Measurements from ENCODE around the gene PA2G4. TPM values are rescaled to one million over a fixed set of nuclear protein-coding genes. Genes with fewer than 3 reads are reported as not detected.

PA2G4 gene
- total and polyA plus RNA-seq, 2 of the 4 experiments (the other 2 are of a cell fraction): 158 to 198 TPM

DNA sequence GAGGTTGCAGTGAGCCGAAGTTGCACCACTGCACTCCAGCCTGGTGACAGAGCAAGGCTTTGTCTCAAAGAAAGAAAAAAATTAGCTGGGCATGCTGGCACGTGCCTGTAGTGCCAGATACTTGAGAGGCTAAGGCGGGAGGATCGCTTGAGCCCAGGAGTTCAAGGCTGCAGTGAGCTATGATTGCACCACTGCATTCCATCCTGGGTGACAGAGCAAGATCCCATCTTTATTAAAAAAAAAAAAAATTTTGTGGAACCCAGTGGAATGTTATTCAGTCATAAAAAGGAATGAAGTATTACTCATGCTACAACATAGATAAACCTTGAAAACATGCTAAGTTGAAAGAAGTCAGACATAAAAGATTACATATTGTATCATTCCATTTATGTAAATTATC, 32.7 kb upstream of the PA2G4 start:
- in situ Hi-C loops (cut with MboI; ENCODE audit: low sequenced_read_pairs): no loop called here
- H3K18ac ChIP-seq (ENCODE audit: low read depth, low read length): no peak overlapping the region
- no peak overlapping the region for H3K9ac ChIP-seq (ENCODE audit: low read depth, low read length)
- H2BK20ac ChIP-seq (ENCODE audit: low read depth, low read length): no peak overlapping the region
- H3K4me2 ChIP-seq (ENCODE audit: low read depth, low read length): no peak overlapping the region
- peak overlapping the region; percentile 39 for H2BK5ac ChIP-seq (ENCODE audit: low read depth, low read length, poor library complexity, severe bottlenecking)
- H2AK5ac ChIP-seq (ENCODE audit: low read depth, low read length): no peak overlapping the region; the same call in 1 of the 2 replicates
- H2BK120ac ChIP-seq (ENCODE audit: low read depth, low read length): no peak overlapping the region
- no peak overlapping the region for H3K23ac ChIP-seq (ENCODE audit: low read depth, low read length)
- no peaks in the 10 kb centered on the region for H3K27me3 ChIP-seq (ENCODE audit: control insufficient read depth, insufficient read depth, low read length)
- no peak overlapping the region for H3K14ac ChIP-seq (replicated peaks; ENCODE audit: low read depth, low read length)
- DNase-seq (peak; percentile 51), ATAC-seq (ENCODE audit: low read depth) (peak; percentile 82)
- TF ChIP-seq NFE2L2 (IDR thresholded peaks at IDR 0.05; ENCODE audit: low read depth, low read length): no peak
- TF ChIP-seq POLR2A (IDR thresholded peaks at IDR 0.05; ENCODE audit: low read depth, low read length): no peak
- no peak for TF ChIP-seq RAD21 (IDR thresholded peaks at IDR 0.05; ENCODE audit: low read length)
- no peak for TF ChIP-seq SMC3 (IDR thresholded peaks at IDR 0.05; ENCODE audit: low read depth, low read length)
- TF ChIP-seq, protein P1, sequence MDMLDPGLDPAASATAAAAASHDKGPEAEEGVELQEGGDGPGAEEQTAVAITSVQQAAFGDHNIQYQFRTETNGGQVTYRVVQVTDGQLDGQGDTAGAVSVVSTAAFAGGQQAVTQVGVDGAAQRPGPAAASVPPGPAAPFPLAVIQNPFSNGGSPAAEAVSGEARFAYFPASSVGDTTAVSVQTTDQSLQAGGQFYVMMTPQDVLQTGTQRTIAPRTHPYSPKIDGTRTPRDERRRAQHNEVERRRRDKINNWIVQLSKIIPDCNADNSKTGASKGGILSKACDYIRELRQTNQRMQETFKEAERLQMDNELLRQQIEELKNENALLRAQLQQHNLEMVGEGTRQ (IDR thresholded peaks at IDR 0.05; ENCODE audit: low read depth, low read length): no peak
- no peak for TF ChIP-seq RCOR1 (IDR thresholded peaks at IDR 0.05; ENCODE audit: insufficient replicate concordance, low read length)
- TF ChIP-seq, protein P2, sequence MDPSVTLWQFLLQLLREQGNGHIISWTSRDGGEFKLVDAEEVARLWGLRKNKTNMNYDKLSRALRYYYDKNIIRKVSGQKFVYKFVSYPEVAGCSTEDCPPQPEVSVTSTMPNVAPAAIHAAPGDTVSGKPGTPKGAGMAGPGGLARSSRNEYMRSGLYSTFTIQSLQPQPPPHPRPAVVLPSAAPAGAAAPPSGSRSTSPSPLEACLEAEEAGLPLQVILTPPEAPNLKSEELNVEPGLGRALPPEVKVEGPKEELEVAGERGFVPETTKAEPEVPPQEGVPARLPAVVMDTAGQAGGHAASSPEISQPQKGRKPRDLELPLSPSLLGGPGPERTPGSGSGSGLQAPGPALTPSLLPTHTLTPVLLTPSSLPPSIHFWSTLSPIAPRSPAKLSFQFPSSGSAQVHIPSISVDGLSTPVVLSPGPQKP (IDR thresholded peaks at IDR 0.05; ENCODE audit: borderline replicate concordance, low read depth, low read length): no peak
- peak; percentile 80 for TF ChIP-seq CEBPB (IDR thresholded peaks at IDR 0.05; ENCODE audit: low read depth, low read length)
- no peak for TF ChIP-seq FOS (IDR thresholded peaks at IDR 0.05; ENCODE audit: low read depth, low read length)
- no peak overlapping the region for H2BK15ac ChIP-seq (ENCODE audit: low read depth, low read length)
- BruUV-seq (replicated peaks): no TSS peak
- H4K20me1 ChIP-seq (ENCODE audit: insufficient read depth, low read length): no peaks in the 10 kb centered on the region
- CTCF ChIA-PET: no interaction called here
- no CpG with 5 or more reads among the region's 4 CpGs for WGBS, 2 experiments (ENCODE audit: extremely low coverage in 2 of 2, insufficient read length in 1 of 2)
- no peak overlapping the region for H4K91ac ChIP-seq (ENCODE audit: insufficient read depth, low read depth, low read length)
- H3K56ac ChIP-seq (ENCODE audit: extremely low read depth, insufficient read depth, low read length): no peak overlapping the region
- intact Hi-C loops (cut with micrococcal nuclease): no loop called here
- H2AK9ac ChIP-seq (replicated peaks; ENCODE audit: low read depth, low read length, poor library complexity): no peak overlapping the region
- no peak overlapping the region for H2AFZ ChIP-seq (replicated peaks; ENCODE audit: low read length, poor library complexity)
- peaks cover 2% of the 10 kb centered on the region; the same call in 1 of the 2 replicates for H3K4me1 ChIP-seq (ENCODE audit: control insufficient read depth, insufficient read depth, low read length)
- H3K27ac ChIP-seq (ENCODE audit: insufficient read depth, low read length): no peak overlapping the region
- no peak overlapping the region for H3K4me3 ChIP-seq (ENCODE audit: insufficient read depth, low read depth, low read length)
- no peak overlapping the region for H4K5ac ChIP-seq (ENCODE audit: low read depth, low read length)
- POLR2A ChIA-PET (ENCODE audit: unreplicated experiment): no interaction called here
- dilution Hi-C loops (cut with HindIII; ENCODE audit: low sequenced_read_pairs, unreplicated experiment): no loop called here
- no peaks in the 10 kb centered on the region for H3K9me3 ChIP-seq (ENCODE audit: control insufficient read depth, insufficient read depth, low read length)
- H4K8ac ChIP-seq (ENCODE audit: low read depth in 2 of 2, low read length in 2 of 2): no peak overlapping the region
- H3K4ac ChIP-seq (ENCODE audit: low read depth, low read length): no peak overlapping the region
- no peaks in the 10 kb centered on the region for H3K79me1 ChIP-seq (ENCODE audit: low read depth in 1 of 2, low read length in 2 of 2)
- 0 out of 2 replicates have a peak, but pooled peaks cover 4% of the 10 kb centered on the region for H3K9me1 ChIP-seq (ENCODE audit: insufficient read depth, low read length)
- no peaks in the 10 kb centered on the region for H3K36me3 ChIP-seq (ENCODE audit: control insufficient read depth, insufficient read depth, low read length)
